DMS53 (cell line): ENCODE measurements around the gene COL23A1.

Experiments
- DNase-seq: peaks from one replicate; lab custom pipeline; 2025; lab: John Stamatoyannopoulos, UW

Gene COL23A1

DNA sequence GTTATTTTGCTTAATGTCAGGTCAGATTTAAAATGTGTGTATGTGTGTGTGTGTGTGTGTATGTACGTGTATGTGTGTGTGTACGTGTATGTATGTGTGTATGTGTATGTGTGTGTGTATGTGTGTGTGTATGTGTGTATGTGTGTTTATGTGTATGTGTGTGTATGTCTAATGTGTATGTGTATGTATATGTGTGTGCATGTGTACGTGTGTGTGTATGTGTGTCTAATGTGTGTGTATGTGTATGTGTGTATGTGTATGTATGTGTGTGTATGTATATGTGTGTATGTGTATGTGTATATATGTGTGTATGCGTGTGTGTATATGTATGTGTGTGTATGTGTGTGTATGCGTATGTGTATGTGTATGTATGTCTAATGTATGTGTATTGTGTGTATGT, 232.5 kb downstream of the COL23A1 start:
- no peak for DNase-seq

GRCh38 chr5:178357121-178357521, 233.1 kb downstream of the COL23A1 start:
- DNase-seq, result no peak

GRCh38 chr5:178356431-178356872, 233.7 kb downstream of the COL23A1 start:
- no peak for DNase-seq

GRCh38 chr5:178355671-178356070, 234.5 kb downstream of the COL23A1 start:
- DNase-seq, result no peak

GRCh38 chr5:178353461-178353860, 236.7 kb downstream of the COL23A1 start:
- DNase-seq, result no peak

DNA sequence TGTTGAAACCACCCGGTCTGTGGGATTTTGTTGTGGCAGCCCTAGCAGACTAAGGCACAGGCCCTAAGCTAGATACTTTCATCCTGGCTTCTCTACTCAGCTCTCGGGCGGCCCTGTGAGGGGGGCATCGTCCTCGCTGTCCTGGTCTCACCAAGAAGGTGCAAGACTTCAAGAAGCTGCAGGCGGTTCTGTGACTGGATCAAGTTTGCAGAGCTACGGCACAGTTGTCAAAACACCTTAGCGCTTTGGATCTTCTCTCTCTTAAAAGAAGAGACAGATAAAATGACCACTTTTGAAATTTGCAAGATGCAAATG, 238.2 kb downstream of the COL23A1 start:
- DNase-seq, result no peak

DNA sequence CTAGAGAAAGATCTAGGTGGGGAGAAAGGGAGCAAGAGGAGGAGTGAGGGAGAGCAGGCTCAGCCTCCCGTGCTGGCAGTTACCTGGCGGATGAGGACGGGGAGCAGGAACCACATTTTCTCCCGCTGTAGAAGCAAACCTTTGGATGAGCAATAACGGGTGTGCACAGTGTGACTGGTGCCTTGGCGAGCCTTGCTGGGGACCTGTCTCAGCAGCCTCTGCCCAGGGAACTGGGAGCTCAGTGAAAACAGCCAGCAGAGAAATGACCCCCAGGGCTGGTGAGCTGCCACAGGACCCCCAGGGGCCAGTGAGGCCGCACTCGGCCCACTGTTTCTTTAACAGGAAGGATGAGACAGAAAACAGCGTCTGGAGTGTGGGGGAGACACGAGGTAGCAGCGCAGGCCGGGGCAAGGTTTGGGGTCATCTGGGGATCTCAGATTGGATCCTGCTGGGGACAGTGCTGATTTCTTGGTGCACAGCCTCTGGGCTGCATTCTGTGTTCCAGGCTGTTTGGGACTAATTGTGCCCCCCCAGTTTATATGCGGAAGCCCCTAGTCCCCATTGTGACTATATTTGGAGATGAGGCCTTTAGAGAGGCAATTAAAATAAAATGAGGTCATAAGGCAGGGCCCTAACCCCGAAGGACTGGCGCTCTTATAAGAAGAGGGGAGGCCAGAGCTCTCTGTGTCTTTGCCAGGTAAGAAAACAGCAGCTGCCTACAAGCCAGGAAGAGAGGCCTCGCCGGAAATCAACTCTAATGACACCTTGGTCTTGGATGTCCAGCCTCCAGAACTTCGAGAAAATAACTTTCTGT, 238.8 kb downstream of the COL23A1 start:
- DNase-seq, result no peak

DNA sequence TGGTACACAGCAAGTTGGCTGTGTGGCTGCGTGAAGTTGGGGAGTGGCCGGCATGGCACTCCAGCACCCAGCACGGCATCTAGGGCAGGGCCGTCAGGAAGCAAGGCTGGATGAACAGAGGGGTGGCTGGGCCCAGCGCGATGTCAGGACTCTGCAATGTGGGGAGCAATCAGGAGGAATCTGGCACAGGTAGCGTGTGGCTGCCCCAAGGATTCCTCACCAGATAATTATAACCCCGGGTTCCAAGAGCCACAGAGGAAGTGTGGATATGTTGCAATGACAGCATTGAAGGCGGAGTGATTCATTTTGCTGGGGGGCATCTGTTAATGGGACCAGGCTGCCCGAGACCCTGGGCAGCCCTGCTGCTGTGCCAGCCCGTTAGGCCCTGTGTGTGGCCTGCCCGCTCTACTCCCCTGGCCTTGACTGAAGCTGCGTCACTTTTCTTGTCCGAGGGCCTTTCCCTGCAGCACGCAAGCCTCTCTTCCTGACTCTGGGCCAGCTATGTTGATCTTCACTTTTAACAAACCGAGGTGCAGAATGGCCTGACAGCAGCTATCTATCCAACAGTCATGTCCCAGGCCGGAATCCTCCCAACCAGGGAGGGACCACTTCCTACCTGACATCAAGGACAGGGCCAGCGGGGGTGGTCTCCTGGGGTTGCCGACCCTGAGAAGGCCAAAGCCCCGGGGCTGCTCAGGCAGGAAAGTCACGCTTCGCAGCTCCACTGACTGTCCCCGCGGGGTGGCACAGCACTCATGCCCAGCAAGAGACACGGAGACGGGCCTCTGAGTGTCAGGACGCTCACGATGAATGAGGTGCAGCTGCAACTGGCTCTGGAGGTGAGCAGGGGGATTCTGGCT, 239.6 kb downstream of the COL23A1 start:
- no peak for DNase-seq

- no peak for DNase-seq
Measured at GRCh38 chr5:178349625-178350353, 240.4 kb downstream of the COL23A1 start.

- DNase-seq, result no peak
Measured at GRCh38 chr5:178349075-178349511, 241.1 kb downstream of the COL23A1 start.

GRCh38 chr5:178348356-178349074, 241.7 kb downstream of the COL23A1 start:
- DNase-seq, result no peak

DNA sequence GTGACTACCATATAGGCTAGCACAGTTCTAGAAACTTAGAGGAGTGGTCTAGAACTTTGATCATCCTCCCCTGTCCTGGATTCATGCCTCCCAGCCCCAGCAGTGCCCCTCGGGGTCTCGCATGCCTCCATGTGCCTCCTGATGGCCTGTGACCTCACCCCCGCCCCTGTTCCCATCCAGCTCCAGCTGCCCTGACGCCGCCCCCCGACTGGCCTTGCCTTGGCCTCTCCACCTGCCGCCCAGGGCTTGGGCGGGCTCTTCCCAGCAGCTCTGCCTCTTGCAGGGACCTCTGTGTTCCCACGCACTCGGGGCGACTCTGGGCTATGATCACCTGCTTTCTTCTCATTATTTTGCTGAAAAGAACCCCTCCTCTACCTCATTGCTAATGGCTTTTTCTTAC, 242.2 kb downstream of the COL23A1 start:
- DNase-seq, result no peak

DNA sequence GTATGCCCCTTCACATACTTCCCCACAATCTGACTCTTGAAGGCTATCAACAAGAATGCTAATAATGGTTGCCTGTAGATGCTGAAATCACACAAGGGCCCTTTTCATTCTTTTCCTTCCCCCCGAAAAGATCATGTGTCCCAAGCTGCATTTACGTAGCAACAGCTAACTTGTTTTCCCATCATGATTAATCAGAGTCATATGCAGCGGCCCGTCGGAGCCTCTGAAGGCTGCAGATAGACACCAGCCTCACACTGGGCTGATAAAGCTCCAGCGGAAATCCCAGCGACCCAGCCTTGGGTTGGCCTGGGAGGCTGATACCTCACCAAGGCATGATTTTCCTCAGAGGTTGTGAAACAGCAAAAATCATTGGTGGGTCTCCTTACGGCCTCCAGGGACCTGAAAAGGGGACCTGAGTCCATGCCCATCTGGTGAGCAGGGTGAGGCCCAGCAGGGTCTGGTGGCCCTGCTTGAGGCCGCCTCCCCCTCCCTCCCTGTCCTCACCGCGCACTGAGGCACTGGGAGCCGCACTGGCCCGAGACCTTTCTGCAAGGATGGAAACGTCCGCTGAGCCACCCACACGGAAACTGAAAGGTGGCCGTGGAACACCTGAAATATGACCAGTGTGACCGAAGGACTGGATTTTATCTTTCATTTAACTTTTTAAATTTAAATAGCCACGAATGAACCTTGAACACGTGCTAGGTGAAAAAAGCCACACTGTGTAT, 243.4 kb downstream of the COL23A1 start:
- no peak for DNase-seq

DNA sequence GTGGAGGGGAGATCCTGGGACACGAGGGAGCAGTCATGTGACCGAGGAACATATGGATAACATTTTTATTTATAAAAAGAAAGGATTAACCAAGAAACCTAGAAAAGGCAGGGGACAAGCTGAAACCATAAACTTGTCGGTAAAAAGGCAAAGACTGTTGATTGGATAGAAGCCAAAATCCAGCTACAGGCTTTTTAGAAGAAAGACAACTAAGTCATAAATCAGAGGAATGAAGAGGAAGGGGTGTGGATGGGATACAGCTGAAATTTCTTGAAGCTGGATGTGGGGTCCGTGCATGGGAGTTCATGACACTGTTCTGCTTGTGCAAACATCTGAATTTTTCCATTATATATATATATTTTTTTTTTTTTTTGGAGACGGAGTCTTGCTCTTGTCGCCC, 246.9 kb downstream of the COL23A1 start:
- DNase-seq, result no peak

DNA sequence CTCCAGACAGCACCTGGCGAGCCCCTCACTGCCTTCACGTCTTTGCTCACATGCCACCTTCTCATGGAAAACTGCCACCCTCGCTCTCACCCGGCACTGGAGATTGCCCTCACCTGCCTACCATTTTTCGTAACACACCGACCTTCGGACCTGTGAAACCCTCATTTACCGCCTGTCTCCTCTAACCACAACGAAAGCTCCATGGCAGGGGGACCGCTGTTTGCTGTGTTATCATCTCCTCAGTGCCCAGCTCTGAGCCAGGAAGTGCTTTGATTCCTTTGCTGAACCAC, 248.4 kb downstream of the COL23A1 start:
- DNase-seq, result no peak

- no peak for DNase-seq
Measured at GRCh38 chr5:178341091-178341850, 248.9 kb downstream of the COL23A1 start.

GRCh38 chr5:178340637-178341036, 249.6 kb downstream of the COL23A1 start:
- no peak for DNase-seq

DNA sequence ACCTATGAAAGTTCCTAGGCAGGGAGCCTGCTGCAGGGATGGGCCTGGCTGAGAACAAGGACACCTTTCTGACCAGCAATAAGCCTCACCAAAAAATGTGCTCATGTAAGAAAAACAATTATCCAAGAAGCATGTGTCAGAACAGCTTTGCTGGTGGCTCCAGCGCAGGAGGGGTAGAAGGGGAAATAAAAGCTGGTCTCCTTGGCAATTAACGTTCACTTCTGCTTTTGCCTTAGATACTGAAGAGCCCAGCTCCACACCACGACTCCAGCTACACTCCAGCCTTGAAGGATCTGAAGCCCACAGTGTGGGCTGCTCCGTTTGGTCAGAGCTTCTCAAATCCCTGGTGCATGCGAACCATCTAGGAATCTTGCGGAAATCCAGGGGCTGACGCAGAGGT, 250.0 kb downstream of the COL23A1 start:
- DNase-seq, result no peak

DNA sequence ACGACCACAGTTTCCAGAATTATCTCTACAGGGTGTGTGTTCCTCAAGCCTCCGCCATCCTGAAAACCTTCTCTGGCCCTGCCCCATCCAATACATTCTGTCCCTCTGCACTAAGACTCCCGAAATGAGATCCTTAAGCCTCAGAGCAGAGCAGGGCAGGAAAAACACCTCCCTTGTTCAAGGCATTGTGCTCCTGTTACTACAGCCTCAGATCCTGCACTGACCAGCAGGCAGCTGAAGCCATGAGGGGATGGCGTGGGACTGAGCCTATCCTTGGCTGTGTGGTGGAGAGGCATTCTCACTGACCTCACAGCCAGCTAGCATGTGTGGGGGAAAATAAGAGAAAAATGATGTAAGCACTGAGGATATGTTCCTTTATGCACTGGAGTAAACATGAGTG, 250.9 kb downstream of the COL23A1 start:
- no peak for DNase-seq

- DNase-seq, result no peak
Measured at GRCh38 chr5:178338750-178339144, 251.4 kb downstream of the COL23A1 start.
